DMS 273 (cell line): ENCODE measurements around the gene CHCHD3.
"Not testable (repeated sequence)": the region's sequence is repeated elsewhere in the genome, so short reads cannot be mapped to it uniquely, and the experiment has no call there.

Source experiments
- DNase-seq: peaks from one replicate; lab custom pipeline; 2025; ENCODE audit not compliant: unreplicated experiment; lab: John Stamatoyannopoulos, UW

CHCHD3 gene

GRCh38 chr7:133009426-133010252, 72.3 kb downstream of the CHCHD3 start:
- no peak for DNase-seq

- DNase-seq, result no peak
Observed at GRCh38 chr7:133007961-133008360, 73.9 kb downstream of the CHCHD3 start.

- DNase-seq, result no peak
Observed at GRCh38 chr7:133003052-133003910, 78.6 kb downstream of the CHCHD3 start.

DNA sequence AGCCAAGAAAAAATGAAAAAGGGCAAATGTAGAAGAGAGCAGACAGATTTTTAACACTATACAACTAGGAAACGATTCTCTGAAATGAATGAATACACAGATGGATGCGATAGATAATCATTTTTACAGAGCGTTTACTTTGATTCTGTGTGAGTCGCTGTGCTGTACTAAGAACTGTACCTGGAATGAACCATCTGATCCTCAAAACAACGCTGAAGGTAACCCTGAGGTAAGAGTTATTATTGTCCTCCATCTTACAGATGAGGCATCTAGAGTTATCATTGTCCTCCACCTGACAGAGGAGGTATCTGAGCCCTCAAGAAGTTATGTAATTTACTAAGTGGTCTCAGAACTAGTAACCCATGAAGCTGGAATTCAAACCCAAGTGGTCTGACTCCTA, 80.2 kb downstream of the CHCHD3 start:
- no peak for DNase-seq

DNA sequence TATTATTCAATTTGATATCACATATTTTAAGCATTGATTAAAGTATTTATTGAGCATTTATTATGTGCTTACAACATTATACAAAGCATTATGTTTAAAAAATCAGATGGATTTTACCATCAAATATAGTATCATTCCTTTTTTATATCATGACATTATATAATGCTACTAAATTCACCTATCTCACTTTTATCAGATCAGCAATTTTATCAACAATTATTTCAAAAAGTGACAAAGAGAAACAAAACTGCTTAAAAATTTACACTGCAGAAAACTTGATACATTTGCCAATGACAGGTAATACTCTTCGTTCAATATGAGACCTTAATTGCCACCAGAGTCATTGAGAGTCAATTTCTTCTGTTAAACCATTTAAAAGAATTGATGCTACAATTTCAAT, 82.0 kb downstream of the CHCHD3 start:
- no peak for DNase-seq

DNA sequence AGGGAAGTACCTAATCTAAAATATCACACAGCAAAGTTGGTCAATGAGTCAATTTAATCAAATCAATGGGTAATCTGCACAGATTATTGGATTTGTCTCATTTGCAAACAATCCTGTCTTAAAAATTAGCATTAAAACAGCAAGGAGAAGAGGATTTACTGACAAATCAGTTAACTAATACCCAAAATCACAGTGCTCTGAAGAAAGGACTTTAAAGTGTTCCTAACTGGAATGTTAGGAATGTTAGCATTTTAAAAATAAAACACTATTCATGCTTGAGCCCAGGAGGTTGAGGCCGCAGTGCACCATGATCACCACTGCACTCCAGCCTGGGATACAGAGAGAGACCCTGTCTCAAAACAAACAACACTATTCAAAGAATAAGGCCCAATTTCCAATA, 83.1 kb downstream of the CHCHD3 start:
- DNase-seq, result no peak

DNA sequence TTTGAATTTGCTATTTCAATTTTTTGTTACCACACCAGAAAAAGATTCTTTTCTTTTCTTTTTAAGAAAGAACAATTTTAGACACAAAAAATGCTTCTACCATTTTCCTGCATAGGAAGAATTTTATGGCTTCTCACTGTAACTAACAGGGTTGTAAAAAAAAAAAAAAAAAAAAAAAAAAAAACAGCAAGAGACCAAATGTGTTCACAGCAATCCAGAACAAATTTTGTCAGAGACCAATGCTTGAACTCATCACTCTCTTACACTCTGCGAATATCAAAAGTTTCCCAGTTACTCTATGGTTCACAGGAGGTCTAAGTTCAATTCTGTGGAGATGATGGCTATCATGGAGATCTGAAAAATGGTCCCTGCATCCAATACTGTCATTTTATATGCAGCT, 84.4 kb downstream of the CHCHD3 start:
- DNase-seq, result no peak

DNA sequence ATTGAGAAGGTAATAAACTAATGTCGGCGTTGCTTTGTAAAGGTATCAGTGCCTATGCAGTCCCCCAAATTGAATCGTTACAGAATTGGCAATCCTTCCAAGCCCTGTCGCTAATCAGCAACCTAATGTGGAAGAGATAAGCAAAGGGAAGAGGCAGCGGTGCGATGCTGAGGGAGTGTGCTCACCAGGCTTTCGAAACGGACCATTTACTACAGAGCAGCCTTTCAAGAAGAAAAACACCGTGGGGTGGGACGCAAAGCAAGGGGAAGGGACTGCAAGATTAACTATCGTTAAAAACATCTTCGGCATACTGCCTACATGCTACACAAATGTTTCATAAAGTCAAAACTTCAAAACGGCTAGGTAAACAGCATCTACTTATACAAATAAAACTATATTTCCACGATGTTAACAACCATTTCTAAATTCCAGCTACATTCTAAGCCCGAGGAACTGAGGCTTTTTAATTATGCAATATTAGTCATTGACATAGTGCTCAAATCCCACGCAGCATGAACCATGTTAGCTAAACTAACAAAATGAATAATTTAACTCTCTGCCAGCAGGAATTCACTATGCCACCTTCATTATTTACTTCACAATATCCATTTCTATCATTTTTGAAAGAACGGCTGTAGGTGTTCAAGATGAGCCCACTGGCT, 85.2 kb downstream of the CHCHD3 start:
- DNase-seq, result no peak

DNA sequence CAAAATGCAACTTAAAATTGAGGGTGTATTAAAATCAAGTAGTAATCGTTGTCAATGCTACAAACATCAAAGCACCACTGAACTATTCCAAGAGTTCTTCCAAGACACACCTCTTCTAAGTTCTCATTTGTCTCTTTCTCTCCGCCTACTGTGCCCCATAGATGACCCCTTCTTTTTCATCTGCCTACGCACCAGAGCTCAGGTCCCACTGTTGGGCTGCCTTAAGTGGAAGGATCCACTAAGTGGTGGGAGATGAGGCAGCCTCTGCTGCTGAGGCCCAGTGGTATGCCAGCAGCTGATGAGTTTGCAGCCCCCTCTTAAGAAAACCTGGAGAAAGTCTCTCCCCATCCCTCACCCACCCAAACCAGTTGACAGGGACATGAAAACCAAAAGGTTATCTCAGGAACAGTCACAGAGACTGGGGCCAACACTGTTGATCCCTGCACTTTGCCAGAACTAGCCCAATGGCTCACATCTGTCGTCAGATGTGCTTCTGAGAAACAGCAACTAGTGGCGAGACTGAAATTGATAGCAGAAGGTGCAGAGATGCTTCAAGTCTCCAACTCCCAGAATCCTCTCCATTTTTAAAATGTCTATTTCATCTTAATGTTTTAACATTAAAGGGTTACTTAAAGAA, 88.4 kb downstream of the CHCHD3 start:
- DNase-seq, result no peak

- no peak for DNase-seq
Observed at GRCh38 chr7:132991615-132992587, 90.0 kb downstream of the CHCHD3 start.

GRCh38 chr7:132988117-132988516, 93.8 kb downstream of the CHCHD3 start:
- DNase-seq, result no peak

DNA sequence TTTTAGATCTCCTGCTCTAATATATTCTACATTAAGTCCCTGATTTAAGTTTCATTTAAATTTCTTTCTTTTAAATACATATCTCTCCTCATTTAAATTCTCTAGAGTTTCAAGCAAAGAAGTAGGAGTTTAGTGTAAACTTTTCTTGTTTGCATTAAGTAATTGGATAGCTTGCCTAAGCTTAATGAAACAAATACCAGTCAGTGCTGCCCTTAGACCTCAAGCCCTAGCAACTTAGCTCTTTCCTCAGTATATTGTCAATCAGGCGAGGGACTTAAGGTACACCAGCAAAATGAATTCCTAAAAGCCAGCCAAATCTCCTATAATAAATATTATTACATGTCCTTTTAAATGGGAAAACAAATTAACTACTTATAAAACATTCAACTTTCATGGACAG, 101.5 kb downstream of the CHCHD3 start:
- no peak for DNase-seq

GRCh38 chr7:132979524-132979923, 102.4 kb downstream of the CHCHD3 start:
- no peak for DNase-seq

- DNase-seq, result peak; percentile 9
Observed at GRCh38 chr7:132977234-132977633, 104.7 kb downstream of the CHCHD3 start.

GRCh38 chr7:132972745-132973144, 109.1 kb downstream of the CHCHD3 start:
- no peak for DNase-seq

DNA sequence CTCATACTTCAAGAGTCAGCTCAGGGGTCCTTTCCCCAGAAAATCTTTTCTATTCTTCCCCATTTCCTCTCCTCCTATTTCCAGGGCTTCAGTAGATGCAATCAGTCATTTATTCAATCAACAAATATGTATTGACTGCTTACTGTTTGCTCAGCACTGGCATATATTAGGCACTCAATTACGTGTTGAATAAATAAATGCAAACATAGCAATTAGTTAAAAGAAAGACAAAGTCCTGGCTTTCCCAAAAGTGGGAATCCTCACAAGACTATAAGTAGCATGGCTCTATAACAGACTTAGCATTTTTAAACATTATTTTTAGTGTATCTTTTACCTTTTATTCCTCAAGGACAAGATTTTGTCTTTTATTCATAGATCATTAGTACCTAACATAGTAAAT, 111.6 kb downstream of the CHCHD3 start:
- DNase-seq, result no peak

DNA sequence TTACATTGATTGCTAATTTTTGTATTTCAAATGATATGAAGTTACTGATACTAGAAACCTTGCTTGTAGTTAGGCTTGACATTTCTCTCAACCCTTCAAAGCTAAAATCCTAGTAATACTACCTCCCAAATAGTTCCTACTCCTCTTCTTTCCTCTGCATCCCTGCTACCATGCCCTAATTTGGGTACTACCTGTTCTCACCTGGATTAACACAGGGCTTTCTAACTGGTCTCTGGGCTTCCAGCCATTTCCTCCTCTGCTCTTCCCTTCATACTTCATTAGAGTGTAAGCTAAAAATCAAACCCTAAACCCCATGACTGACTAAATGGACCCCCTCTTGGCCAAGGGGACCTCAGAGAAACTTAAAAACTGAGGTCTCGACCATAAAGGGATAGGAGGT, 112.4 kb downstream of the CHCHD3 start:
- no peak for DNase-seq

- not testable (repeated sequence) for DNase-seq
Observed at GRCh38 chr7:132967470-132967848, 114.4 kb downstream of the CHCHD3 start.

DNA sequence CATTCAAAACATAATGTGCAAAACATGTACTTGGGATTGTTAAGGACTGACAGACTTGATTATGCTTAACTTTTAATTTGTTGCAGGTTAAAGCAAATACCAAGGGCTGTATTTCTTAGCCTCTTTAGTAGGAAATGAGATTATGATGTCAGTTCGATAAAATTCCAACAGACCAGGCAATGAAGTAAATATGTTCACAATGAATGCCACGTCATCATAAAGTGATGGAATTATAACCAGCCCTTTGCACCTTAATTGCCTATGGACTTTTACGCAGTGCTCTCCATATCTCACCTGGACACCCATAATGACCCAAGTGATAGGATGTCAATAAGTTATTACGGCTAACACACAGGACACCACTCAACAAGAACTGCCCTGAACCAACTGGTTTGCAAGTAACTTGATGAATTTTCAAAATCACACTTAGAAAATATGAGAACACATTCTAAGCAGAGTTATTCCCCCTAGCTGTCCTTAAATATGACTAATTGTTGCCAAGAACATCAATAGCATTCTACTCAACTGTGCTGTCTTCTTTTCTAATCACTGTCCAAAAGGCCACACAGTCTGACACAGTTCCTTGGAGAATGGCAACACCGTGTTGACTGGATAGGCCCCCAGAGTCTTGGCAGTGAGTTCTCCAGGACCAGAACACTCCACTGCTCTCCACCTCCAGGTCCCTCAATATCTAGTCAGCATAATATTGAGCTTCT, 115.0 kb downstream of the CHCHD3 start:
- no peak for DNase-seq
